Retinal pigment epithelial cell (primary cell): ENCODE data around the gene STK17A.

Experiments
- DNase-seq: peaks from one replicate; pipeline ENCODE4 v3.0.0-alpha.2; 2010; ENCODE audit warnings: low read depth
- H3K4me3 ChIP-seq: 2 replicates; pipeline ENCODE4 v1.5.1; 2011; ENCODE audit warnings: mild to moderate bottlenecking, low read length, control low read depth, moderate library complexity
- TF ChIP-seq, protein P1 (sequence below): conservative IDR thresholded peaks from 2 replicates; pipeline ENCODE4 v1.5.1; 2011; ENCODE audit warnings: low read depth, low read length, control low read depth, inconsistent platforms

Gene STK17A

DNA sequence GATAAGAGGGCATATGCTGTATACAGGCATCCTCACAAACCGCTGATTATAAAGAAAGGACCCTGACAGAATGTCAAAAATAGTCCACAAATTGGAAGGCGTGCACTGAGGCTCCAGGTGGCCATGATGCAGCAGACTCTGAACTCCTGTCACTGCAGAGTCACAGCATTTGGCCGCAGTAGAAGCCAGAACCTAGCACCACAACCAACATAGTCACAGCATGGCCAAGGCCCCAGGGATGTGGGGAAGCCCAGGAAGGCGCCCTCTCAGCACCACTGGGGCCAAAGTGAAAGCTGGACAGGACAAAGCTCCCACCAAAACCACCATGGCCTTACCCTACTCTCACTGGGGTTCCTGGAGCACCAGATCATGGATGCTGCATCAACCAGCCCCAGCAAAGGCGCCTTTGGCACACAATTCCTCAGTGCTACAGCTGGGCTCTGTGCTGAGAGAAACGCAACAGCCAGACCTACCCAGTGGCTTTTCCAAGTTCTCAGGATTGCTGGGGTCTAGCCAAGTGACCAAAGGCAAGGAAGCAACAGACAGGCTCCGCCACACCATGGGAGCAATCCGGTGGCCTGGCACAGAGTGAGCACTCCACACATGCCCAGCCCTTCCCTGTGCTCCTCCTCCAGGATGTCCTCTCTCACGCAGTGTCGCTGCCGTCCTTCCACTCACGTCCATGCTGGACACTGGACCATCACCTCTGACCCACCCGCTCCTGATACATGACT lies 60.2 kb downstream of the STK17A start:
- TF ChIP-seq, protein P1, sequence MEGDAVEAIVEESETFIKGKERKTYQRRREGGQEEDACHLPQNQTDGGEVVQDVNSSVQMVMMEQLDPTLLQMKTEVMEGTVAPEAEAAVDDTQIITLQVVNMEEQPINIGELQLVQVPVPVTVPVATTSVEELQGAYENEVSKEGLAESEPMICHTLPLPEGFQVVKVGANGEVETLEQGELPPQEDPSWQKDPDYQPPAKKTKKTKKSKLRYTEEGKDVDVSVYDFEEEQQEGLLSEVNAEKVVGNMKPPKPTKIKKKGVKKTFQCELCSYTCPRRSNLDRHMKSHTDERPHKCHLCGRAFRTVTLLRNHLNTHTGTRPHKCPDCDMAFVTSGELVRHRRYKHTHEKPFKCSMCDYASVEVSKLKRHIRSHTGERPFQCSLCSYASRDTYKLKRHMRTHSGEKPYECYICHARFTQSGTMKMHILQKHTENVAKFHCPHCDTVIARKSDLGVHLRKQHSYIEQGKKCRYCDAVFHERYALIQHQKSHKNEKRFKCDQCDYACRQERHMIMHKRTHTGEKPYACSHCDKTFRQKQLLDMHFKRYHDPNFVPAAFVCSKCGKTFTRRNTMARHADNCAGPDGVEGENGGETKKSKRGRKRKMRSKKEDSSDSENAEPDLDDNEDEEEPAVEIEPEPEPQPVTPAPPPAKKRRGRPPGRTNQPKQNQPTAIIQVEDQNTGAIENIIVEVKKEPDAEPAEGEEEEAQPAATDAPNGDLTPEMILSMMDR = no peak
- DNase-seq = no peak
- no peak overlapping the region for H3K4me3 ChIP-seq

DNA sequence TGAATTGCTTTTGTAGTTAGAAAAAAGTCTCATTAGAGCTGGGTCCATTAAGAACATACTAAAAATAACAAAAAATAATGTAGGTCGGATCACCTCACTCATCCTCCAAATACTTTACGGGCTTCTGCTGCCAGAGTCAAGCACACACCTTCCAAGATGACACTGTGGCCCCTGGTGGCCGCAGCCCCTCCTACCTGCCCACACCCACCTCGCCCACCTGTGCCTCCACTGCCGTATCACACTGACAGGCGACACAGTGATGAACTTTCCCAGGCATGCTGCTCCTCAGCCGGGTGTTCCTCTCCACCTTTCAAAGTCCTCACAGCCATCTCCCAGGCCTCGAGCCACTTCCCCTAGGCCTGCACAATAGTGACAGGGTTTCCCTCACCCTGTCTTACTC lies 60.9 kb downstream of the STK17A start:
- DNase-seq = no peak
- H3K4me3 ChIP-seq = no peak overlapping the region
- TF ChIP-seq, protein P1 = no peak

DNA sequence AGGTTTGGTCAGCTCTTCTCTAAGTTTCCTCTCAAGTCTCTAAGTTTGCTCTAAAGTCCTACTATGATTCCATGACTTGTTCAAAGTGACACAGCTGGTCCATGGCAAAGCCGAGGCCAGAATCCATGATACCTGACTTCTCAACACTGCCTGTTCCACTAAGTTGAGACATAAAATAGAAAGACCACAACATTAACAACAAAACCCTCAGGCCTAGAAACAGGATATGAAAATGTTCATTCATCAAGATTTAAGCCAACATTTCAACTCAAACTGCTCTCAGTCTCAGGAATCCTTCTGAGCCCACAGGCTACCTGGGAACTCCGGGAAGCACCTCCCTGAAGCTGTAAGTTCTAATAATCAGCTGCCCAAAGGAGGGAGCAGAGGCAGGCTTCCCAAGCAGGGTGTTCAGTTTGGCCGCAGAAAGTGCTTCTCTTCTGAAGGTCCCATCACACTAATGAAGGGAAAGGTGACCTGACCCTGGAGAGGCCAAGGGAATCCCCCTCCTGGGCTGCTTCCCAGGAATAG lies 62.9 kb downstream of the STK17A start:
- TF ChIP-seq, protein P1 = no peak
- H3K4me3 ChIP-seq = no peak overlapping the region
- DNase-seq = no peak

DNA sequence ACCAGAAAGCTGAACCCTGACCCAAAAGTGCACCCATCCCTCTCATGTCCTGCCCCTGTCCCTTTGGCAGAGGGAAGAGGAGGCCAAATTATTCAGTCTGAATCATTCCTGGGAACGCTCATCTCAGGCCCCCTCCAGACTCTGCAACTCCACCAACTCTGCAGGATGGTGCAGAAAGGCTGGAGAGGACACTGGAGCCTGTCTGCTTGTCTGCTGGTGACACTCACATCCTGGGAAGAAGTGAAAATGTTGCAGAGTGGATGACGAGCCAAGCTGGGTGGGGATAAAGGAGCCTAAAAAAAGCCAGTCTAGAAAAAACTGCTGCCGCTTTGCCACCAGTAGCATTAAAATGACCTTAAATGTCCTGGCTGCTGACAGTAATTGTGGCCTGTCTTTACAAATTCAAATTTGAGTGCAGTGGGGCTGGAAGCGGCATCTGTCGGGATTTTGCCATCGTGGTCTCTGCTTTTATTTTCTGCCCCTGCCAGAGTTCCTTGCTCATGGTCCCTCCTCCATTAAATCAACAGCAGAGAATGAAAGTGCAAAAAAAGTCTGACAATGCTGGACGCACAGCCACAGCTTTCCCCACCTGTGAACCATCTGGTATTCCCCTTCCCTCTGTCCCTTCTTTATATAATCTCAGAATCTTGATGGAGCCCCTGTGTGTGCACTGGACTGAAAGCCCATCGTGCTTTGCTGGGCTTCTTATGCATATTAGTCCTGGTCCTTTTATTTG lies 63.9 kb downstream of the STK17A start:
- no peak for DNase-seq
- TF ChIP-seq, protein P1 = no peak
- H3K4me3 ChIP-seq = no peak overlapping the region

DNA sequence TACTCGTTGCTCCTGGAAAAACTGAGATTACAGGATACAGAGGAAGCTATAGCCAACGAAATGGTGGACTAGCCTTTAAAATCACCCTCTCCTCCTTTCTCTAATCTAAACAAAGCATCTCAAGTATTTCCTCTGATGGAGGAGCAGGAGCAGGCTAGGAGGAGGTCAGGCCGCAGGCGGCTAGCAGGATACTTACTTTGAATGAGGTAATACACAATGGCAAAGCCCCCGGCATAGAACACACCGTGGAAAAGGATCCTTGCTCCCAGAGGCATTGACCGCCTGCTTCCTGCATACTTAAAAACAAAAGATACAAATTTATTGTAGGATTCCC lies 64.4 kb downstream of the STK17A start:
- DNase-seq = no peak
- TF ChIP-seq, protein P1 = no peak
- peak overlapping the region; percentile 5 for H3K4me3 ChIP-seq

DNA sequence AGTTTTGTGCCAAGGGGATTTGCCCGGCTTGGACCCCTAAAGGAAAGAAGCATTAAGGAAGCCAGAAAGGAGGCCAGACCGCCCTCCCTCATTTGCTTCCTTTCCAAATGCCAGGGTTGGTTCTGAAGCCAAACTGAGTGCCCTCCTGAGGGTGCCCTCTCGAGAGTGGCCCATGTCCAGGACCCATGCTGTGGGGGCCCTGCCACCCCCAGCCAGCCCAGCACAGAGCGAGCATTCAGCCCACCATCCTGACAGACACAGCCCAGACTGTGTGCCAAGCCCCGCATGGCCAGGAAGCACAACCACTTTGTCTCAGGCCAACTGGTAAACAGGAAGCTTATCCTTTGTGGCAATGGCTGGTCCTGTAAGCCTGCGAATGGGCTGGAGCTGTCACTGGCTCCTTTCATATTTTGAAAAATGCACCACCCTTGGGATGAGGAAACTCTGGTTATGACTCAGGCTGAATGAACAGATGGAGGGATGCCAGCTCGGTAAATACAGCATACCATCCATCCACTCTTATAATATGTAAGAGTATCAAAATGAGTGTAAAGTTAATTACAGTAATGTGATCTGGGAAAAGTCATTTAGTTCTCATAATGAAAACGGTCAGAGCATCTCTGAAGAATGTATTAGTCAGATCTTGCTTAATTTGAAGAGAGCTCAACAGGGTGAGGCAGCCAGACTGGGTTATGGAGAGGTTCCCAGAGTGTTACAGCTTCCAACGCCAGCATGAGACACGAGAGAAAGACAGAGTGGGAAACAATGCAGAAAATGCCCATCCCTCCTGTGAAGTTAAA lies 65.0 kb downstream of the STK17A start:
- H3K4me3 ChIP-seq = peak overlapping the region; percentile 5
- DNase-seq = peak; percentile 100
- TF ChIP-seq, protein P1 = no peak
